Measurements from ENCODE around the gene ATF2.
"Not testable (repeated sequence)": the region's sequence is repeated elsewhere in the genome, so short reads cannot be mapped to it uniquely, and the experiment has no call there.

GRCh38 chr2:175108091-175108490, 59.9 kb downstream of the ATF2 start:
- not testable (repeated sequence) for TF ChIP-seq EZH2 (IDR thresholded peaks at IDR 0.05; ENCODE audit: borderline replicate concordance); CTCF (IDR thresholded peaks at IDR 0.05; ENCODE audit: poor library complexity)
